ENCODE measurements around the gene BCL2L14. TPM values are rescaled to one million over a fixed set of nuclear protein-coding genes. Genes with fewer than 3 reads are reported as not detected.

BCL2L14 gene
- total RNA-seq, 4 donors from 2014 or later = 1.6 TPM; not detected in 3

GRCh38 chr12:12147111-12147510, 76.4 kb downstream of the BCL2L14 start:
- Histone ChIP-seq H3K9me3 (no peaks in the 10 kb centered on the region), H3K36me3 (peaks cover 0 to 58% (median 0%) of the 10 kb centered on the region in 3 donors), H3K4me3 (no peak overlapping the region), H3K27me3 (no peaks in the 10 kb centered on the region), H3K4me1 (no peaks in the 10 kb centered on the region), H3K27ac (no peak overlapping the region)
- TF ChIP-seq CTCF (IDR thresholded peaks at IDR 0.05) = no peak
- TF ChIP-seq POLR2A (IDR thresholded peaks at IDR 0.05) = no peak
- DNase-seq = no peak
- 78 to 81% methylated on average over 6 of the region's 6 CpGs for WGBS, 2 donors
- intact Hi-C loops (cut with DNase I) = no loop called here

Other genes starting within 250 kb of the BCL2L14 start
- 10 to 100 TPM in 1 of 4 donors, 1 to 10 TPM in 3; 4.3 to 18.7 (median 9.0) TPM for gene LRP6, start 196.1 kb downstream of the BCL2L14 start, total RNA-seq